Nephron (organoid): ENCODE data around the gene DNAAF8.
A peak's percentile ranks its signal among the peaks of the same experiment; 100 is the strongest.

ENCODE experiments used
- H3K27ac Mint-ChIP-seq, 3 experiments: 2 replicates each; pipeline ENCODE4 v1.8.0; 2020; ENCODE audit warnings: mixed read lengths in 3 of 3, mild to moderate bottlenecking in 2 of 3, moderate library complexity in 1 of 3
- H3K27me3 Mint-ChIP-seq: 2 replicates; pipeline ENCODE4 v1.8.0; 2021; ENCODE audit warnings: low read depth, mild to moderate bottlenecking, moderate library complexity, mixed read lengths
- H3K36me3 Mint-ChIP-seq: 2 replicates; pipeline ENCODE4 v1.8.0; 2020; ENCODE audit warnings: low read depth, mixed read lengths
- H3K4me1 Mint-ChIP-seq: 2 replicates; pipeline ENCODE4 v1.8.0; 2020; ENCODE audit warnings: mixed read lengths
- H3K4me3 Mint-ChIP-seq, 3 experiments: 2 replicates each; pipeline ENCODE4 v1.8.0; 2020; ENCODE audit warnings: mild to moderate bottlenecking in 3 of 3, mixed read lengths in 3 of 3, moderate library complexity in 2 of 3
- H3K9me3 Mint-ChIP-seq: 2 replicates; pipeline ENCODE4 v1.8.0; 2020; ENCODE audit warnings: mixed read lengths
- TF ChIP-seq, protein P1 (sequence below), 3 experiments: fragments of 200-600 bp; sonication (generic); IDR thresholded peaks; one replicate each; pipeline ENCODE4 v1.5.0; 2021; ENCODE audit warnings: antibody characterized with exemption in 3 of 3; ENCODE audit not compliant: unreplicated experiment in 3 of 3

Gene DNAAF8

DNA sequence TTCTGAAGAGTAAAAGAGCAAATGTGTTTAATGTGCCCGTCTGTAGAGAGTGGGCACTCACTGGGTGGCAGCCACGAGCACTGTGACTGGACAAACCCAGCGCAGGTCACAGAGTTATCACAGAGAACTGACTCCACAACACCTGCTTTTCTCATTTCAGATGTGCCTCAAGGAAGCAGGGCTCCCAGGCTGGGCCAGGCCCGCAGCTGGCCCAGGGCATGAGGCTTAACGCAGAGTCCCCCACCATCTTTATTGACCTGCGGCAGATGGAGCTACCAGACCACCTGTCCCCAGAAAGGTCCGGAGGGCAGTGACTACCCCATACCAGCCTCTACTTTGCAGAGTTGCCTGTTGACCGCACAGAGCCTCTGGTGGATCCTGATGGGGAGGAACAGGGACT, 11.9 kb downstream of the DNAAF8 start:
- no peaks in the 10 kb centered on the region for H3K27me3 Mint-ChIP-seq
- peaks cover 8% of the 10 kb centered on the region for H3K36me3 Mint-ChIP-seq
- TF ChIP-seq, protein P1, sequence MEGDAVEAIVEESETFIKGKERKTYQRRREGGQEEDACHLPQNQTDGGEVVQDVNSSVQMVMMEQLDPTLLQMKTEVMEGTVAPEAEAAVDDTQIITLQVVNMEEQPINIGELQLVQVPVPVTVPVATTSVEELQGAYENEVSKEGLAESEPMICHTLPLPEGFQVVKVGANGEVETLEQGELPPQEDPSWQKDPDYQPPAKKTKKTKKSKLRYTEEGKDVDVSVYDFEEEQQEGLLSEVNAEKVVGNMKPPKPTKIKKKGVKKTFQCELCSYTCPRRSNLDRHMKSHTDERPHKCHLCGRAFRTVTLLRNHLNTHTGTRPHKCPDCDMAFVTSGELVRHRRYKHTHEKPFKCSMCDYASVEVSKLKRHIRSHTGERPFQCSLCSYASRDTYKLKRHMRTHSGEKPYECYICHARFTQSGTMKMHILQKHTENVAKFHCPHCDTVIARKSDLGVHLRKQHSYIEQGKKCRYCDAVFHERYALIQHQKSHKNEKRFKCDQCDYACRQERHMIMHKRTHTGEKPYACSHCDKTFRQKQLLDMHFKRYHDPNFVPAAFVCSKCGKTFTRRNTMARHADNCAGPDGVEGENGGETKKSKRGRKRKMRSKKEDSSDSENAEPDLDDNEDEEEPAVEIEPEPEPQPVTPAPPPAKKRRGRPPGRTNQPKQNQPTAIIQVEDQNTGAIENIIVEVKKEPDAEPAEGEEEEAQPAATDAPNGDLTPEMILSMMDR (IDR thresholded peaks at IDR 0.05; ENCODE audit: unreplicated experiment in 3 of 3) = no peak
- peaks cover 16% of the 10 kb centered on the region for H3K4me1 Mint-ChIP-seq
- H3K9me3 Mint-ChIP-seq = no peaks in the 10 kb centered on the region
- H3K27ac Mint-ChIP-seq = peak overlapping the region in 1 of 3 experiments; percentile 53
- H3K4me3 Mint-ChIP-seq = no peak overlapping the region

DNA sequence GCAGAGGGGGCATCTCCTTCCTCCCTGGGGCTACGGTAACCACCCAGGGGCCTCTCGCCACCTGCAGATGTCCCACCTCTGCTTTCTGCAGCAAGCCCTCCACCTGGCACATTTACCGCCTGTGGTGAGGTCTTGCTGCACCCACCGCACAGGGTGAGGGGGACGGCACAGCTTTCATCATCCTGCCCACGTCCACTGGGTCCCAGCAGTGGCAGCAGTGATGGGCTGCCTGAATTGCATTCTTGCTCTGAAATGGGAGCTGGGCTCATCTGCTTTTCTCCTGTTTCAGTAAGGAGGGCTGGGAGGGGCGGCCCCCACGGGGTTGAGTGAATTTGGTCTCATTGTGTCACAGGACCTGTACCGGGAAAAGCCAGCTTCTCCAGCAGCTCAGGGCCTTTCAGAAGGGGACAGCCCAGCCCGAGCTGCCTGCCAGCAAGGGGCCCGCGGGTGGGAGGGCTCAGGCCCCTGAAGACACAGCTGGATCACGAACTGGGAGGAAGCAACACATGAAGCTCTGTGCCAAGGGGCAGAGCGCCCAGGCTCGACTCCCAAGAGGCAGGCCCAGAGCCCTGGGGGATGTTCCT, 12.7 kb downstream of the DNAAF8 start:
- TF ChIP-seq, protein P1 (IDR thresholded peaks at IDR 0.05; ENCODE audit: unreplicated experiment in 3 of 3) = no peak
- H3K9me3 Mint-ChIP-seq = no peaks in the 10 kb centered on the region
- peaks cover 14% of the 10 kb centered on the region for H3K36me3 Mint-ChIP-seq
- no peaks in the 10 kb centered on the region for H3K27me3 Mint-ChIP-seq
- no peak overlapping the region for H3K27ac Mint-ChIP-seq
- no peak overlapping the region for H3K4me3 Mint-ChIP-seq
- peaks cover 16% of the 10 kb centered on the region for H3K4me1 Mint-ChIP-seq

DNA sequence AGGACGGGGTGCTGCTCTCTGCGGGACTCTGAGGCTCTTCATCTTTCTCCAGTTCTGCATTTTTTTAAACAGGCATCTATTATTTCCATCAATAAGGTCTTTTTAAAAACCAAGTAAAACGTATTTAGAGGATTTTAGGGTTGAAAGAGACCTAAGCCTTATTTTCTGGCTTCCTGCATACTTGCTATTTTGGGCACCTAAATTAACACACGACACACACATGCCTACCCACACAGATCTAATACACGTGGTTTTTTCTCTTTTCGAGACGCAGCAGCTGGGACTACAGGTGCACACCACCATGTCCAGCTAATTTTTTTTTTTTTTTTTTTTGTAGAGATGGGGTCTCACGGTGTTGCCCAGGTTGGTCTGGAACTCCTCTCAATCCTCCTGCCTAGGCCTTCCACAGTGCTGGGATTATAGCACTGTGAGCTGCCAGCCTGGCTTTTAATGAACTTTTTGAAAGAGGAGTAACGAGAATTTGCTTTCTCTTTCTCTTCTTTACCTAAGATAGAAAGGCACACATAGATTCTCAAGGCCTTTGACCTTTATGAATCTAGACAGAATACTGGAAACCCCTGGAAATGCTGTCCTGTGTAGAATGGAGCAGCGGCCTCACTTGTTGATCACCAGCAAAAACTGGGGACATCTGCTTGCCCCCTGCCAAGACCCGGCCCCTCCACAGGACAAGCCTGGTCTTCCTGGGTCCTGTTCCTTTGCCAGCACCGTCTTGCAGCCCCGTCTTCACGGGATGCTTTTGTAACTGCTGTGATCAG, 13.8 kb downstream of the DNAAF8 start:
- H3K27me3 Mint-ChIP-seq = no peaks in the 10 kb centered on the region
- H3K9me3 Mint-ChIP-seq = no peaks in the 10 kb centered on the region
- H3K27ac Mint-ChIP-seq = peak overlapping the region in 2 of 3 experiments; percentile 15 to 52
- no peak overlapping the region for H3K4me3 Mint-ChIP-seq
- peaks cover 18% of the 10 kb centered on the region for H3K36me3 Mint-ChIP-seq
- H3K4me1 Mint-ChIP-seq = peaks cover 16% of the 10 kb centered on the region
- TF ChIP-seq, protein P1 (IDR thresholded peaks at IDR 0.05; ENCODE audit: unreplicated experiment in 3 of 3) = no peak

DNA sequence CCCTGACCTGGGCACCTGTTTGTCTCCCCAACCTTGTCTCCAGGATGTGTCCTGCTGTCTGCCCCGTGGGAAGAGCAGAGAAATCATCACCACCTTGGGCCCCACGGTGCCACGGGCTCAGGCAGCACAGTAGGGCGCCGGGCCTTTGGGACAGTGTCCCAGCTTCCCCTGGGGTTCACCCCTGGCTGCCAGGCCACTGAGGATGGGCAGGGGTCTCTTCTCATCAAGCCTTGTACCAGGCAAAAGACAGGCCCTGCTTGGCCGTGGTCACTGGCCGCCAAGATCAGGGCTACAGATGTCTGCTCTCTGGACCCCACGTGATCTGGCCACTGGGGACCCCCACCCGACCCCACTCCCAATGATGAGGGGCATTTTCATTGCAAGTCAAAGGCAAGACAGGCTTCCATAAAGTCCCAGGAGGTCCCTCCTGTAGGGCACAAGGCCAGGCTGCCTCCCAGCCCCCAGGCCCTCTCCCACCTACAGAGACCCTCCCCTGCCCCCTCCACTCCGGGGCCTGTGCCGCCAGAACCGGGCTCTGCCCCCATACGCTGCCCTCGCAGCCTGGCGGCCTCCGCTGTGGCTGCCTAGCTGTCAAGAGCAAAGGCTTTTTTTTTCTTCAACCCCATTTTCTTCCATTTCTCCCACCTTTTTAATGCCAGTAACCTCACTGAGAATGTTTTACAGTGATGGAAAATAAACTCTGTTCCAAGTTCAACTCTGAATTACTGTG, 14.5 kb downstream of the DNAAF8 start:
- Mint-ChIP-seq H3K27me3 (no peaks in the 10 kb centered on the region), H3K36me3 (peaks cover 25% of the 10 kb centered on the region), H3K9me3 (no peaks in the 10 kb centered on the region), H3K4me1 (peaks cover 16% of the 10 kb centered on the region), H3K4me3 (no peak overlapping the region), H3K27ac (peak overlapping the region in 1 of 3 experiments; percentile 38)
- TF ChIP-seq, protein P1 (IDR thresholded peaks at IDR 0.05; ENCODE audit: unreplicated experiment in 3 of 3) = no peak

DNA sequence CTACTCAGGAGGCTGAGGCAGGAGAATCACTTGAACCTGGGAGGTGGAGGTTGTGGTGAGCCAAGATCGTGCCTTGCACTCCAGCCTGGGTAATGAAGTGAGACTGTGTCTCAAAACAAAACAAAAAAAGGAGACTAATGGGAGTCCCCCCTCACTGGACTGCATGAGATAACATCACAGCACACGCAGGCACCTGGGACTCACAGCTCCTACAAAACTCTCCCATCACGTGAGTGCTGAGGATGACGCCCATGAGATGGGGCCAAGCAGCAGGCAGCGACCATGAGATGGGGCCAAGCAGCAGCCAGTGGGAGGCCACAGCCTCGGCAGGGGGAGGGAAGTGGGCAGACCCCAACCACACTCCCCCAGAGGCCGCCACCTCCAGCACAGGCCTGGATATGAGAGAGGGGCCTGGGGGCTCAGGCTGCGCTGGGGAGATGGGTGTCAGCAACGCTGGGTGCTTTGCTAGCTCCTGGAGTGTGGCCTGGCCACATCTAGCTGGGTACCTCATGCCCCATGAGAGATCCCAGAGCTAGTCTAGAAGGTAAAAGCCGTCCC, 15.4 kb downstream of the DNAAF8 start:
- Mint-ChIP-seq H3K27ac (no peak overlapping the region), H3K4me1 (peaks cover 16% of the 10 kb centered on the region), H3K9me3 (no peaks in the 10 kb centered on the region), H3K27me3 (no peaks in the 10 kb centered on the region), H3K4me3 (no peak overlapping the region), H3K36me3 (peaks cover 30% of the 10 kb centered on the region)
- TF ChIP-seq, protein P1 (IDR thresholded peaks at IDR 0.05; ENCODE audit: unreplicated experiment in 3 of 3) = no peak
